Measurements from ENCODE around the gene PRAMEF13. TPM values are rescaled to one million over a fixed set of nuclear protein-coding genes. Genes with fewer than 3 reads are reported as not detected.
A peak's percentile ranks its signal among the peaks of the same experiment; 100 is the strongest.
"Not testable (repeated sequence)": the region's sequence is repeated elsewhere in the genome, so short reads cannot be mapped to it uniquely, and the experiment has no call there.

Gene PRAMEF13, protein sequence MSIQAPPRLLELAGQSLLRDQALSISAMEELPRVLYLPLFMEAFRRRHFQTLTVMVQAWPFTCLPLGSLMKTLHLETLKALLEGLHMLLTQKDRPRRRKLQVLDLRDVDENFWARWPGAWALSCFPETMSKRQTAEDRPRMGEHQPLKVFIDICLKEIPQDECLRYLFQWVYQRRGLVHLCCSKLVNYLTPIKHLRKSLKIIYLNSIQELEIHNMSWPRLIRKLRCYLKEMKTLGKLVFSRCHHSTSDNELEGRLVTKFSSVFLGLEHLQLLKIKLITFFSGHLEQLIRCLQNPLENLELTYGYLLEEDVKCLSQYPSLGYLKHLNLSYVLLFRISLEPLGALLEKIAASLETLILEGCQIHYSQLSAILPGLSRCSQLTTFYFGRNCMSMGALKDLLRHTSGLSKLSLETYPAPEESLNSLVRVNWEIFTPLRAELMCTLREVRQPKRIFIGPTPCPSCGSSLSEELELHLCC
- total RNA-seq: not detected
- long read RNA-seq: 0 reads

DNA sequence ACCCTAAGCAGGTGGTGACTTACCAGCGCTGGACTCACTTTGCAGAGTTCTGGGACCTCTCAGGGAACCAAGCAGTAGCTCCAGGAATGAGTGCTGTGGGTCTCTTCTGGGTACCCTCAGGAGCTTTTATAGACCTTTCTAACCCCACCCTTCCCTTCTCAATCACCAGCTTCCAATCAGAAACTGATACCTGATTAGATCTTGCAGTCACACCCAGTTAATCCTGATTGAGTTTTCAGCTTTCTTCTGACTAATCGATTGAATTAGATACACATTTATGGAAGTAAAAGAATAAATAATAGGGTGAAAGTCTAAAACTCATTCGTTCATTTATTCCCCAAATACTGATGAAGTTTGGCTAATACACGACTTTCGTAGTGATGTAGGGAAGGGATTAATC lies at the start of gene PRAMEF13:
PRAMEF13 (minus strand) TSS at position 101 of the 400 bp plus-strand sequence. CDS start 1,820 bp downstream, outside the sequence.
- H3K4me1 ChIP-seq; DNase-seq; intact Hi-C loops (cut with DNase I): not testable (repeated sequence)

DNA sequence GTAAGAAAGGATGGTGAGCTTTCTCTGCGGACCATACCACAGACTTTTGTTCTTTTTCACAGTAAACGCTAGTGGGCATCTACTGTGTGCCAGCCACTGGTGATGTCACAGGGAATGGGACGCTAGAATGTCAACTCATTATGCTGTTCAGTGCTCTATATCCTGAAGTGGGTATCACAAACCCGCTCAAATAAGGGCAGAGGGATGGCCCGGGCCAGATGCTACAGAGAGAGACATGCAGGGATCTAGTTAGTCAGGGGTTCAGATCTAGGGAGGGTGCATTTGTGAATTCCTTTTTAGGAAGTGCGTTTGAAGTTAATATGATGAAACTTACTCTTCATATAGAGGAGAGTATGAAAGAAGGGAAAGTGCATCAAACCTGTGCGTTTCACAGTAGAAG lies 45.9 kb upstream of the PRAMEF13 start:
- H3K9me3 ChIP-seq; H3K4me3 ChIP-seq; H3K27ac ChIP-seq; intact Hi-C loops (cut with DNase I); H3K27me3 ChIP-seq; H3K36me3 ChIP-seq; ATAC-seq; H3K4me1 ChIP-seq; DNase-seq: not testable (repeated sequence)

More for the DNA sequence above, at the start of gene PRAMEF13:
- H3K4me3 ChIP-seq, H3K27ac ChIP-seq, H3K9me3 ChIP-seq, H3K36me3 ChIP-seq, ATAC-seq, H3K27me3 ChIP-seq: not testable (repeated sequence)

DNA sequence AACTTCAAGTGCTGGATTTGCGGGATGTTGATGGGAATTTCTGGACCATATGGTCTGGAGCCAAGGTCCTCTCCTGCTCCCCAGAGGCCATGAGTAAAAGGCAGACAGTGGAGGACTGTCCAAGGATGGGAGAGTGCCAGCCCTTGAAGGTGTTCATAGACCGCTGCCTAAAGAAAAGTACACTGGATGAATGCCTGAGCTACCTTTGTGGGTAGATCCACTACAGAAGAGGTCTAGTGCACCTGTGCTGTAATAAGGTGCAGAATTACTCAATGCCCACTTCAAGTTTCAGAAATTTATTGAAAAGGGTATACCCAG lies 45.3 kb upstream of the PRAMEF13 start:
- ATAC-seq; intact Hi-C loops (cut with DNase I); H3K27ac ChIP-seq; H3K36me3 ChIP-seq; H3K4me1 ChIP-seq; DNase-seq; H3K27me3 ChIP-seq; H3K4me3 ChIP-seq; H3K9me3 ChIP-seq: not testable (repeated sequence)

DNA sequence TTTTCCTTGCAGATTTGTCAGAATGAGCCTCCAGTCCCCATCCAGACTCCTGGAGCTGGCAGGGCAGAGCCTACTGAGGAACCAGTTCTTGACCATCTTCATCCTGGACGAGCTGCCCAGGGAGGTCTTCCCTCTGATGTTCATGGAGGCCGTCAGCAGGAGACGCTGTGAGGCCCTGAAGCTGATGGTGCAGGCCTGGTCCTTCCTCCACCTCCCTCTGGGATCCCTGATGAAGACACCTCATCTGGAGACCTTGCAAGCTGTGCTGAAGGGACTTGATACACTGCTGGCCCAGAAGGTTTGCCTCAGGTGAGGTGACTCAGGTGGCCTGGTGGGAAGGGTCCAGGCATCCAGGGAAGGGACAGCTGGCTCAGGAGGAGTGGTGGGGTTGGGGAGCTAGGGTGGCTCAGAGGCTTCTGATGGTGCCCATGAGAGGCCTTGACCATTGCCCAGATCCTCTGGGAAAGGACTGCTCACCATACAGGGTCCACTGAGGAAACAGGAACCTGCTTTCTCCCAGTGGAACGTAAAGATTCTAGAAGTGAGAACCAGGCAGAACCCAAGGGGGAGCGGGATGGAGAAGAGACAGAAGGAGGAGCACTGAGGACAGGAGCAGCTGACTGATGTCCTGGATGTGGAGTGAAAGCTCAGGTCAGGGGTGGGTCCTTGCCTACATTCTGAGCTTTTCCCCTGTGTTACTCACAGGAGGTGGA lies 44.8 kb upstream of the PRAMEF13 start:
- H3K9me3 ChIP-seq; DNase-seq; H3K27ac ChIP-seq; H3K36me3 ChIP-seq; H3K27me3 ChIP-seq; intact Hi-C loops (cut with DNase I); H3K4me3 ChIP-seq; ATAC-seq; H3K4me1 ChIP-seq: not testable (repeated sequence)

DNA sequence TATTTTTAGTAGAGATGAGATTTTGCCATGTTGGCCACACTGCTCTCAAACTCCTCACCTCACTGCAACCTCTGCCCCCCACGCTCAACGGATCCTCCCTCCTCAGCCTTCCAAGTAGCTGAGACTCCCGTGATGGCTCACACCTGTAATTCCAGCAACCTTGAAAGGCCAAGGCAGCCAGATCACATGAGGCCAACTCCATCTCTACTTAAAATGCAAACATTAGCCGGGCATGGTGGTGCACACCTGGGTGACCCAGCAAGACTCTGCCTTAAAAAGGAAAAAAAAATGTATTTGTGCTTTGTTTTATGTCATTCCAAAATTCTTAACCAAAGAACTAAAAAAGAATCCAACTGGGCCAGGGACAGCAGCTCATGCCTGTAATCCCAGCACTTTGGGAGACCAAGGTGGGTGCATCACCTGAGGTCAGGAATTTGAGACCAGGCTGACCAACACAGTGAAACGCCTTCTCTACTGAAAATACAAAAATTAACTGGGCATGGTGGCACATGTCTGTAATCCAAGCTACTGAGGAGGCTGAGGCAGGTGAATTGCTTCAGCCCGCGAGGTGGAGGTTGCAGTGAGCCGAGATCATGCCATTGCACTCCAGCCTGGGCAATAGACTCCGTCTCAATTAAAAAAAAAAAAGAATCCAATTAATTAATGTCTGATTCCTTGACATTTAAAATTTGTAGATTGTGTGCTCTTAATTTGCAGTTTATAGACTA lies 42.5 kb upstream of the PRAMEF13 start:
- ATAC-seq; H3K4me1 ChIP-seq; H3K36me3 ChIP-seq; H3K27me3 ChIP-seq; H3K9me3 ChIP-seq; H3K27ac ChIP-seq; H3K4me3 ChIP-seq; DNase-seq; intact Hi-C loops (cut with DNase I): not testable (repeated sequence)

DNA sequence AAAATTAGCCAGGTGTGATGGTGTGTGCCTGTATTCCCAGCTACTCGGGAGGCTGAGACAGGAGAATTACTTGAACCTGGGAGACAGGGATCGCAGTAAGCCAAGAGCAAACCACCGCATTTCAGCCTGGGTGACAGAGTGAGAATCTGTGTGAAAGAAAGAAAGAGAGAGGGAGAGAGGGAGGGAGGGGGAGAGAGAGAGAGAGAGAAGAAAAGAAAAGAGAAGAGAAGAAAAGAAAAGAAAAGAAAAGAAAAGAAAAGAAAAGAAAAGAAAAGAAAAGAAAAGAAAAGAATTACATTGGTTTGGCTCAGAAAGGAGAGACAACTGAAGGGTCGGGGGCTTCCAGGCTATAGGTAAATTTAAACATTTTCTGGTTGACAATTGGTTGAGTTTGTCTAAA lies 38.4 kb upstream of the PRAMEF13 start:
- H3K27me3 ChIP-seq; H3K27ac ChIP-seq; H3K4me1 ChIP-seq; DNase-seq; H3K36me3 ChIP-seq; intact Hi-C loops (cut with DNase I); H3K4me3 ChIP-seq; ATAC-seq; H3K9me3 ChIP-seq: not testable (repeated sequence)

DNA sequence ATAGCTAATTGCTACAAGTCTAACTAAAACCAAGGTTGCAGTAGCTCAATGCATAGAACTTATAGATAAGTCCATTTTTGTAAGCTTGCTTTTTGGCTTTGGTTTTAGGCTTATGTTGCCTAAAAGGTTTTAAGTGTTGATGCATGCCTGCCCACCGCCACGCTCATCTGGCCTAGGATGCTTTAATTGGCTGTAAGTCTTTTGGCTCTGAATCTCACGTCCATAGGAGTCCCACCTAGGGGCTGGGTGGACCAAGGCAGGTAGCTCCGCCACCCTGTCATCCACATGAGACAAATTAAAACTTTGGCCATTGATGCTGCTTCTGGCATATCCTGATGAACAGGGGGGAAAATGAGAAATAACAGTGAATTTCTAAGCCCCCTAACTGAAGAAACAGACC lies 36.4 kb upstream of the PRAMEF13 start:
- H3K4me3 ChIP-seq; H3K4me1 ChIP-seq; DNase-seq; H3K27ac ChIP-seq; H3K36me3 ChIP-seq; intact Hi-C loops (cut with DNase I); ATAC-seq; H3K27me3 ChIP-seq; H3K9me3 ChIP-seq: not testable (repeated sequence)

DNA sequence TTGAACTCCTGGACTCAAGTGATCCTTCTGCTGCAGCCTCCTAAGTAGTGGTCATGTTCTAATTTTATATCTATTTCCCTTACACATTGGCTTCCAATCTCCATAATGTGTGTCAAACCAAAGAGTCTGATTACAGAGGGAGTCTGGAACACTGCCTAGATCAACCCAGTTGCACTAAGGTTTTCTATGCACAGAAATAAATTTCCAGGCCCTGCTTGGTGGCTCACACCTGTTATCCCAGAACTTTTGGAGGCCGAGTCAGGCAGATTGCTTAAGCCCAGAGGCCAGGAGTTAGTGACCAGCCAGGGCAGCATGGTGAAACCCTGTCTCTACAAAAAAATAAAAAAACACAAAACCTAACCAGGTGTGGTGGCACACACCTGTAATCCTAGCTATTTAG lies 32.8 kb upstream of the PRAMEF13 start:
- H3K27ac ChIP-seq; ATAC-seq; H3K9me3 ChIP-seq; H3K4me3 ChIP-seq; intact Hi-C loops (cut with DNase I); H3K4me1 ChIP-seq; H3K36me3 ChIP-seq; H3K27me3 ChIP-seq: not testable (repeated sequence)
- DNase-seq: peak; percentile 22

DNA sequence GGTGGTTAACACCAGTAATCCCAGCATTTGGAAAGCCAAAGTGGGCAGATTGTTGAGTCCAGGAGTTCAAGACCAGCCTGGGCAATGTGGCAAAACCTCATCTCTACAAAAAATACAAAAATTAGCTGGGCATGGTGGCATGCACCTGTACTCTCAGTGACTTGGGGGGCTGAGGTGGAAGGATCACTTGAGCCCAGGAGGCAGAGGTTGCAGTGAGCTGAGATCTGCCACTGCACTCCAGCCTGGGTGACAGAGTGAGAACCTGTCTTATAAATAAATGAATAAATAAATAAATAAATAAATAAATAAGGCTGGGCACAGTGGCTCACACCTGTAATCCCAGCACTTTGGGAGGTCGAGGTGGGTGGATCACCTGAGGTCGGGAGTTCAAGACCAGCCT lies 30.8 kb upstream of the PRAMEF13 start:
- H3K27ac ChIP-seq; ATAC-seq; H3K4me3 ChIP-seq; H3K36me3 ChIP-seq; H3K9me3 ChIP-seq; intact Hi-C loops (cut with DNase I); H3K4me1 ChIP-seq; H3K27me3 ChIP-seq: not testable (repeated sequence)
- DNase-seq: peak; percentile 15

DNA sequence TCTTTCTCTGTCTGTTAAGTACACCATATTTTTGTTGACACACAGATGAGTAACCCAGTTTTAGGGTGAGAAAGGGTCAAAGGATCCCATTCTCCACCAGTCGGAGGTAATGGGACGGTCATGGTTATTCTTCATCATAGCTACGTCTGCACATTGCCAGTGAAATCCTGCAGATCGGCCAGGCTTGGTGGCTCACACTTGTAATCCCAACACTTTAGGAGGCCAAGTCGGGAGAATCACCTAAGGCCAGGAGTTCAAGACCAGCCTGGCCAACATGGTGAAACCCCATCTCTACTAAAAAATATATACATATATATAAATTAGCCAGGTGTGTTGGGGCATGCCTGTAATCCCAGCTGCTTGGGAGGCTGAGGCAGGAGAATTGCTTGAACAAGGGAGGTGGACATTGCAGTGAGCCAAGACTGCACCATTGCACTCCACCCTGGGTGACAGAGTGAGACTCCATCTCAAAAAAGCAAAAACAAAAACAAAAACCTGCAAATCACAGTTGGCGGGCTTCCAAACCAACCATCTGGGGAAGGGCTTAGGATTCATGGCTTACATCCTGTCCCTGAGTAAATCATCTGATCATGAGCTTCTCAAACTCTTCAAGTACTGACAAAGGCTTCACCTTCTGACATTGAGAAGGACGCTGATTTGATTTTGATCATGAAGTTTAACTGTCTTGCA lies 30.0 kb upstream of the PRAMEF13 start:
- H3K36me3 ChIP-seq; intact Hi-C loops (cut with DNase I); H3K9me3 ChIP-seq; H3K4me3 ChIP-seq; H3K27me3 ChIP-seq; H3K27ac ChIP-seq; H3K4me1 ChIP-seq; ATAC-seq: not testable (repeated sequence)
- DNase-seq: peak; percentile 42

DNA sequence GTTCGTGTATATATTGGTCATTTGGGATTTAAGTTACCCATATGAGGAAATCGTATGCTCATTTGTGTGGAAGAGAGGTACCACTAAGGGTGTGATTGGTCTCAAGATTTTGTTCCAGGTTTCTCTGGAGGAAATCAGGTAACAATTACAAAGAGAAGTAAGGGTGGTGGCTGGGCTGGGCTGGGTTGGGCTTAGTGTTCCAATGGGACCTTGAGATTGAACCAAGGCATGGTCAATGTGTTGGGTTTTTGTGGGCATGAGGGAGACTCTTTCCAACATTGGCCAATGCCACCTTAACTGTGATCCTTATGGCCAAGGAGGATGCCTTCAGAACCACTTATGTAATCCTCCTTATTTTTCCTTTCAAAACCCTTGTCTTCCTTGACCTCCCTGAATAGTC lies 29.4 kb upstream of the PRAMEF13 start:
- H3K36me3 ChIP-seq; H3K4me1 ChIP-seq; H3K27me3 ChIP-seq; H3K4me3 ChIP-seq; H3K27ac ChIP-seq; ATAC-seq; H3K9me3 ChIP-seq; intact Hi-C loops (cut with DNase I): not testable (repeated sequence)
- DNase-seq: peak; percentile 25

DNA sequence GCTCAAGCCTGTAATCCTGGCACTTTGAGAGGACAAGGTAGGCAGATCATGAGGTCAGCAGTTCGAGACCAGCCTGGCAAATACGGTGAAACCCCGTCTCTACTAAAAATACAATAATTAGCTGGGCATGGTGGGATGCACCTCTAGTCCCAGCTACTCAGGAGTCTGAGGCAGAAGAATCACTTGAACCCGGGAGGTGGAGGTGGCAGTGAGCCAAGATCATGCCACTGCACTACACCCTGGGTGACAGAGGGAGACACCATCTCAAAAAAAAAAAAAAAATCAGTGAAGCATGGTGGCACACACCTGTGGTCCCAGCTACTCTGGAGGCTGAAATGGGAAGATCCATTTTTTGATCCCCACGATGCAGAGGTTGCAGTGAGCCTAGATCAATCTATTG lies 28.9 kb upstream of the PRAMEF13 start:
- H3K4me1 ChIP-seq; H3K27me3 ChIP-seq; H3K36me3 ChIP-seq; ATAC-seq; H3K9me3 ChIP-seq; H3K4me3 ChIP-seq; H3K27ac ChIP-seq; intact Hi-C loops (cut with DNase I): not testable (repeated sequence)
- DNase-seq: peak; percentile 21
